GM20431 (cell line): ENCODE results near the gene SYPL1.

Experiments used
- in situ Hi-C: fragments of 300-500 bp; cut with MseI, MboI; formaldehyde crosslinking; loops from one replicate; pipeline ENCODE4 v1.15.0; 2020; ENCODE audit warnings: low sequenced_read_pairs; ENCODE audit not compliant: unreplicated experiment

The SYPL1 gene

GRCh38 chr7:106125417-106125816 is 13.3 kb upstream of the SYPL1 start:
- in situ Hi-C loops: loop anchor here (25.0 kb wide), 1 partner anchor 363 kb away; no protein-coding TSS in a partner anchor

GRCh38 chr7:106124186-106124585 is 12.1 kb upstream of the SYPL1 start:
- in situ Hi-C loops: no loop called here

GRCh38 chr7:106122713-106123112 is 10.6 kb upstream of the SYPL1 start:
- in situ Hi-C loops: no loop called here

- in situ Hi-C loops: no loop called here
Observed at GRCh38 chr7:106121189-106121810, 9.2 kb upstream of the SYPL1 start.

- in situ Hi-C loops: no loop called here
Observed at GRCh38 chr7:106120500-106120899, 8.4 kb upstream of the SYPL1 start.

GRCh38 chr7:106119719-106120118 is 7.6 kb upstream of the SYPL1 start:
- in situ Hi-C loops: no loop called here

GRCh38 chr7:106117786-106118544 is 5.9 kb upstream of the SYPL1 start:
- in situ Hi-C loops: no loop called here

GRCh38 chr7:106116161-106116704 is 4.1 kb upstream of the SYPL1 start:
- in situ Hi-C loops: no loop called here

GRCh38 chr7:106114716-106115383 is 2.7 kb upstream of the SYPL1 start:
- in situ Hi-C loops: no loop called here

GRCh38 chr7:106112972-106113421 is 885 bp upstream of the SYPL1 start:
- in situ Hi-C loops: no loop called here

GRCh38 chr7:106111655-106112117 is 426 bp downstream of the SYPL1 start:
- in situ Hi-C loops: no loop called here

- in situ Hi-C loops: no loop called here
Observed at GRCh38 chr7:106110885-106111654, 1.0 kb downstream of the SYPL1 start.

- in situ Hi-C loops: no loop called here
Observed at GRCh38 chr7:106110238-106110560, 1.9 kb downstream of the SYPL1 start.

GRCh38 chr7:106109521-106110237 is 2.4 kb downstream of the SYPL1 start:
- in situ Hi-C loops: no loop called here

GRCh38 chr7:106108991-106109390 is 3.1 kb downstream of the SYPL1 start:
- in situ Hi-C loops: no loop called here

- in situ Hi-C loops: no loop called here
Observed at GRCh38 chr7:106104721-106105260, 7.3 kb downstream of the SYPL1 start.

- in situ Hi-C loops: no loop called here
Observed at GRCh38 chr7:106102387-106102966, 9.6 kb downstream of the SYPL1 start.

GRCh38 chr7:106101726-106102125 is 10.4 kb downstream of the SYPL1 start:
- in situ Hi-C loops: no loop called here
